NOMO-1 treated with DMSO at 0.1 percent for 48 hours (cell line): ENCODE results near the gene SMIM10L2A.
"Not testable (repeated sequence)": the region's sequence is repeated elsewhere in the genome, so short reads cannot be mapped to it uniquely, and the experiment has no call there.

Experiments used
- DNase-seq: peaks from one replicate; lab custom pipeline; 2025; ENCODE audit not compliant: unreplicated experiment; lab: John Stamatoyannopoulos, UW

SMIM10L2A gene

DNA sequence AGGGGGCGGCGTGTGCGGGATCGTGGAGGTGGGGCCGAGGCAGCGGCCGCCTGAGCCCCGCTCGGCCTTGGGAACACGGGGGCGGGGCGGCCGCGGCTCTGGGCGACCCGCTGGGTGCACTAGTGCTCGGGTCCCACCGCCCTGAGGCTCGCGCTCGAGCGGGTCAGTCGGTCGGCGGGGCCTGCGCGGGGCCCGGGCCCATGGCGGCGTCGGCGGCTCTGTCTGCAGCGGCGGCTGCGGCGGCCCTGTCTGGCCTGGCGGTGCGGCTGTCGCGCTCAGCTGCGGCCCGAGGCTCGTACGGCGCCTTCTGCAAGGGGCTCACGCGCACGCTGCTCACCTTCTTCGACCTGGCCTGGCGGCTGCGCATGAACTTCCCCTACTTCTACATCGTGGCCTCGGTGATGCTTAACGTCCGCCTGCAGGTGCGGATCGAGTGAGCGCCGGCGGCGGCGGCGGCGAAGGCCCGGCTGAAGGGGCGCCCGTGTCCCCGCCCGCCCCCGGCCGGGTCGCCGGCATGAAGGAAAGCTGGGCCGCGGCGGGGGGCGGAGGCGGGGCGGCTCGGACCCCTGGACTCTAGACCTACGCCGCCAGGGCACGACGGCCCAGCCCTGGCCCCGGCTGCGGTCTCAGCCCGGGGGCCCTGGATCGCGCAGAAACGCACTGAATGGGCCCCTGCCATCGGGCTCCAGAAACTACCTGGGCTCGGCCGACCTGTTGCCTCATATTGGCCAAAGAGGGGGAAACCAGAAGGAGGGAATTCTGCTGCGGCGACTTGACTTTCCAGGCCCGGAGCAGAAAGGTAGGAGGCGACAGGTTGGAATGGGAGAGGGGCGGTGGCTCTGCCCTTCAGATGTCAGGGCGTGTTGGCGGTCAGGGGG, at the start of gene SMIM10L2A:
TSS of gene SMIM10L2A (plus strand) at position 13 of the 878 bp plus-strand sequence. CDS start at position 201, 188 bp downstream.
- no peak for DNase-seq

DNA sequence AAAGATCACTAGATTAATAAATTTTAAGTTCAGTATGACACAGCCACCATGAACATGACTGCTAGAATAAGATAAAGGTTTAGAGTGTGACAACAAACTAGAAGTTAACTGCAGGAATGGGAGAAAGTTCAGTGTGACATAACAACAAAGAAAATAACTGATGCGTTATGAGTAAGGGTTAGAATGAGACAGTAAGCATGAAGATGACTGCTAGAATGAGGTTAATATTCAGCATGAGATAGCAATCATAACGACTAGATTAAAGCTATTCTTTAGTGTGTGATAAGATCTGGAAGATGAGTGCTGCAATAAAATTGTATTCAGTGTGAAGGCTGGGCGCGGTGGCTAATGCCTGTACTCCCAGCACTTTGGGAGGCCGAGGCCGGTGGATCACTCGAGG, 48.4 kb upstream of the SMIM10L2A start:
- DNase-seq: no peak

DNA sequence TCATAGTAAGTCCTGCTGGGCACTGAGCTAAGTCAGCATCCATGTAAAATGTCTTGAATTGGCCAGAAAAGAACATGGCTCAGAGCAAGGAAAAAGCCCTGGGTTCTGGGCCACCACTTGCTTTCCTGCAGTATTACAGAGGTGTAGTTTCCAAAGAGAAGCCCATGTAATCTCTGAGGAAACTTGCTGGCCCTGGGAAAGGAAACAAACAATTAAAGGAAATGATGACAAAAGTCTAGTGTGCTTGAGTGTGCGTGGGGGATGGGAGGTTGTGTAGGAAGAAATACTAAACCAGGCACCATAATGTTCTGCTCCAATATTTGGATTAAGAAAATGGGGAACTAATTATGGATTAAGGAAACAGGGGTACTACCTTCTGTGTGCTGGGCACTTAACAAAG, 39.5 kb upstream of the SMIM10L2A start:
- no peak for DNase-seq

DNA sequence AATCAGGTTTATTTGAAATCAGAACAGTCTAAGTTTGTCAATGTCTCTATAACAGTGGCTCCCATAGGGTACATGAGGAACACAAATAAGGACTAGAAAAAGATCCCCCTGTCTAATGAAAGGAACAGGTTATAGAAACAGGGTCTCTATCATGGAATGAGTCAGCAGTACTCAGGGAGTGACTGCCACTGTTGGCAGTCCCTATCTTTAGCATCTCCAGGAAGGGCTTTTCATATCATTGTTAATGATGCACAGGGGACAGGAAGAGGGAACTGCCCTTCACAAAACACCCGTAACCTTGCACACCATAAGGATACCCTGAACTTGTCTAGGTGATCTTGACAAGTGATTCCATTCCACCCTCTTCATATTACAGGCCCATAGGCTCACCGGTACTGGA, 38.5 kb upstream of the SMIM10L2A start:
- no peak for DNase-seq

DNA sequence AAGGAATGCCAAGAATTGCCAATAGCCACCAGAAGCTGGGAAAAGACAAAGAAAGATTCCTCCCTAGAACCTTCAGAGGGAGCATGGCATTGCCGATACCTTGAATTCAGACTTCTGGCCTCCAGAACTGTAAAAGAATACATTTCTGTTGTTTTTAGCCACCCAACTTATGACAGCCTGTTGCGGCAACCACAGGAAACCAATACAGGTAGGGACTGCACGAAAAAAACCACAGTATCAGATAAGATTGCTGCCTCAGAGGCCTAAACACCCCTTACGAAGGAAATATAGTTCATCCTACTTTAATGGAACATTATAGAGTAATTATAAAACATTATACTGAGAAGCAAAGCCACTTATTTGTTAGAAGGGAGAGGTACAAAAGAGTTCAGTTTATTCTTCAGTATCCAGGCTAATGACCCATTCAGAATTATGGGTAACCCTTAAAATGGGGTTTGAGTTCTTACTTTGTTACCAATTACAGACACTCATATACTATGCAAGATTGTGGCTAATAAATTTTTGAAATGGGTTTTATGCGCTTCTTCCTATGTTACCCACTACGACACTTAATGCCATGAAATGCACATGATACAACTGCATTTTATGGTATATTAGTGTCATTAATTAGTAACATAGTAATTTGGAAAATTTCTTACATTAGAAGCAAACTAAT, 37.4 kb upstream of the SMIM10L2A start:
- DNase-seq: no peak

DNA sequence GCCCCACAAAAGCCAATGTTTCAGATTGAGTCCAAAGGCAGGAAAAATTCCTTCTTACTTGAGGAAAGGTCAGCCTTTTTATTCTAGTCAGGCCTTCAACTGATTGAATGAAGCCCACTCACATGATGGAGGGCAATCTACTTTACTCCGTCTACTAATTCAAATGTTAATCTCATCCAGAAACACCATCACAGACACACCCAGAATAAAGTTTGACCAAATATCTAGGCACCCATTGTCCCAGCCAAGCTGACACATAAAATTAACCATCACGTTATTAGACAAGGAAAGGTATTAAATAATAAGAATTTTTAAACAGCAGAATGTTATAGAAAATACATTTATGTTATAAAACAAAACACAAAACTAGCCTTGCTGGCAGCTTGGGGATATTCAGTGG, 32.9 kb upstream of the SMIM10L2A start:
- no peak for DNase-seq

DNA sequence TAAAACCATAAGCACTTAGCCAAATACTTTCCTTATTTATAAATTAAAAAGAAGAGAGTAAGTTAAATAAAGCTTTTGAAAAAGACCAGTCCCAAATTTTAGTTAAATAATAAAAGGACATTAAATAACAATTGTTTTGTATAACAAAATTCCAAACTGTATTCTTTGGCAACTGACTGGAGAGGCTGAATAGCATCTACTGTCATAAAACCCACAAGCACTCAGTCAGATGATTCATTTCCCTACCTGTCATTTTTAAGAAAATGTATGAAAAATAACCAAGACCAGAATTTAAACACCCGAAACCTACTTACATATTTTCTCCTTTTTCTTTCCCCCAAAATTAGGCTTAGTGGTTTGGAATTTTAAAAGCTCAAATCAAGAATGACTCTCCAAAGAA, 32.5 kb upstream of the SMIM10L2A start:
- no peak for DNase-seq

DNA sequence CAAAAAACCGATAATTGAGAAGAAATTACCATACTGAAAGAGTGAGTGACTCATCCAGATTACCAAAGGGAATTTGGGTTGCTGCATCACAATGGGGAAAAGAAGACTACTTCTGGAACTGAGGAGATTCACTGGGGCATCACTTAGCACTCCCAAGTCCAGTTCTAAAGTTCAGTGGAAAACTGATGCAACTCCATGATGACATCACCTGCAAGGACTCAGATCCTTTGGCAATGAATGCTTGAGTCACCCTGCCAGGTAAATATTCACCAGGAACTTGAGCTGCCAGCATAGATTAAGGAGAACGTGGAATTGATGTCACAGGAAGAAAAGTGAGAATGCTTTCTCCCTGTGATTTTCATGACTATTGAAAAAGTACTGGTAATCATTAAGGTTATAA, 32.0 kb upstream of the SMIM10L2A start:
- DNase-seq: no peak

DNA sequence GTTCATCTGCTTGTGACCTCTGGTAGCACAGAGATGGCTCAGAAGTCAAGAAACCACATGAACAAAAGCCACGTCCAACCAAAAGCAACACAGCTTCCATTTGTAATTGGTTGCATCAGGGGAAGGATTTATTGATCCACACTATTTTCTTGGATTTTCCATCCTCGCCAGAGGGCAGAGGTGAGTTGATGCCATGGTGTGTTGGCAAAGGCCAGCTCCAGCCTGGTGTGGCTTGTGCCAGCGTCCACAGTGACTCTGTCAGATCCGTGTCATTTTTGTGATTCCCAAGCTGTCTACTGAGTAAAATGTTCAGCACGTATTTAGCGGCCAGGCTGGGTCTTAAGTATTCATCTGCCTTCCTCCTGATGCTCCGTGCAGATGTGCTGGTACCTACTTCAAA, 30.0 kb upstream of the SMIM10L2A start:
- no peak for DNase-seq

DNA sequence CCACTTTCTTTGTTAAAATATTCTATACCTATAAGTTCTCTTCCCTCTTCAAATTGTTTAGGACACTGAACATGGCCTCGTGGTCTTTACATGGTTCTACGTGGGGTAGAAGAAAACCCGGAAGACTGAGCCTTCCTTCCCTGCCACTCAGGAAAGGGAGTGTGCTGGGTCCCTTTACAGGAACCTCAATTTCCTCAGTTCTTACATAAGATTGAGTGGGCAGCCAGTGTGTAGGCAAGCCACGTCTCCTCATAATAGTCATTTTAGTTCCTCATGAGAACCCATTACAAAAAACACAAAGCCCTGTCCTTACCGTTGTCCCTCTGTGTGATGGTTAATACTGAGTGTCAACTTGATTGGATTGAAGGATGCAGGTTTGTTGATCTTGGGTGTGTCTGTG, 28.7 kb upstream of the SMIM10L2A start:
- no peak for DNase-seq

DNA sequence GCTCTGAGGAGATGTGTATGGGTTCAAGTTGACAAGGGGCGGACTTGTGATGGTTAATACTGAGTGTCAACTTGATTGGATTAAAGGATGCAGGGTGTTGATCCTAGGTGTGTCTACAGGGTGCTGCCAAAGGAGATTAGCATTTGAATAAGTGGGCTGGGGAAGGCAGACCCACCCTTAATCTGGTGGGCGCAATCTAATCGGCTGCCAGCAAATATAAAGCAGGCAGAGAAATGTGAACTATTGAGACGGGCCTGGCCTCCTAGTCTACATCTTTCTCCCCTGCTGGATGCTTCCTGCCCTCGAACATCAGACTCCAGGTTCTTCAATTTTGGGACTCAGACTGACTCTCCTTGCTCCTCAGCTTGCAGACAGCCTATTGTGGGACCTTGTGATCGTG, 26.7 kb upstream of the SMIM10L2A start:
- DNase-seq: no peak

DNA sequence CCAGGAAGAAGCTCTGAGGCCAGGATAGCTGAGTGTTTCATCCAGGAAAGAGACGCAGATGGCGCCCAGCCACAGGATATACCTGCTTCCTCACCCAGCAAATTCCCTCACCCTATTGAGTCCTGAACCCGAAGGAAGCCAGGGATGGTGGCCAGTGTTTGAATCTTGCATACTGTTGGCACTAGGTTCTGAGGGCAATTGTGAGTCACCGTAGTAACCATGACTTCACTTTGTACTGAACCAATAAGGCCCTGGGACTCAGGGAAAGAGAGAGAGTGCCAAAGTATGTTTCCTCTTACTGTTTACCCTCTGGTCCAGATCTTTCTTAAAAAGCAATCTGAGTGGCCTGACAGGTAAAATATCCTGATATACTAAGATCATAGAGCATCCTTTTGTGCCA, 25.6 kb upstream of the SMIM10L2A start:
- no peak for DNase-seq

DNA sequence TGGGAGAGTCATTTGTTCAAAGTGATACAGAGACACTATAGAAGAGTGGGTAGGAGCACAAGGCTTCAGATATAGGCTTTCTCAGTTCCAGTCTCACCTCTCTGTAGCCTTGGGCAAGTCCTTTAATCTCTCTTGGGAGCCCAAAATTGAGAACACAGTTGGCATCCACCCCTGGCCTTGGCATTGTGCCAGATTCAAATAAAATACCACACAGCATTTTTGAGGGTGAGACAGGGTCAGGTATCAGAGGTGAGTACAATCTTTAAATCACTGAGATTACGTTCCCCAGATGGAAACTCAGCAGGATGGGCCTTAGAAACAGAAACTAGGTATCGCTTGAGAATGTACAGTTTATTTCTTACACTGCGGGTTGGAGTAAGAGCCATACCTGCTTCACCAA, 25.2 kb upstream of the SMIM10L2A start:
- DNase-seq: no peak

DNA sequence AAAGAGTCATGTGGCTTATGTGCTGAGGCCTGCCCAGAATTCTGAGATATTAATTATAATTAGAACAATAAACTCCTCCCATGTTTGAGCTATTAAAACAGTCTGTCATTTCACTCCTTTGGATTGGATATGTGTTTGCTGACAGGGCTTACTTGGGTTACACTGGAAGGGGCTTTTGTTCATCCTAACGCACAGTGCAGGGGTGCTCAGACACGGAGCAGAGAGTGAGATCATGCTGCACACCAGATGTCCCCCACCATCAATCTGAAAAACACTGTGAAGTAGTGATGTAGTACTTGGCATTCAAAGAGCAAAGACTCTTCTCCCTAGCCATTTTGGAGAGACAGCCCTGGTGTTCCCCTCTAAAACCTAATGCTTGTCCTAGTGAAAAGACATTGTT, 24.1 kb upstream of the SMIM10L2A start:
- no peak for DNase-seq

DNA sequence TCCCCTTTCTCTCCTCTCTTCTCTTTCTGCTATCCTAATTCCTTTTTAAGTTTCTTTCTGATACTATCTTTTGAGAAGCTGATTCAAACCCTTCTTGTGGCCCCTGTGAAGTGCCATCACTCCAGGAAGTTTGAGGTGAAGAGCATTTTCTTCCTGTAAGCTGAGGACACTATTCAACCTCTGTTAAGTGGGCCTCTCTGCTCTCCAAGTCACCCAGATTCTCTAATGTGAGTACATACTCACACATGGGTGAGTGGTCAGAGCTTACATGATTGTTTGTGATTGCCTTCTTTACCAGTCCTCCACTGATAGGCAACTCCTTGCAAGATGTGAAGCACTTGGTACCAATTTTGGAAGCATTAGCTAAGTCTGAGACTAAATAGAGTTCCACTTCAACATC, 18.4 kb upstream of the SMIM10L2A start:
- DNase-seq: no peak

DNA sequence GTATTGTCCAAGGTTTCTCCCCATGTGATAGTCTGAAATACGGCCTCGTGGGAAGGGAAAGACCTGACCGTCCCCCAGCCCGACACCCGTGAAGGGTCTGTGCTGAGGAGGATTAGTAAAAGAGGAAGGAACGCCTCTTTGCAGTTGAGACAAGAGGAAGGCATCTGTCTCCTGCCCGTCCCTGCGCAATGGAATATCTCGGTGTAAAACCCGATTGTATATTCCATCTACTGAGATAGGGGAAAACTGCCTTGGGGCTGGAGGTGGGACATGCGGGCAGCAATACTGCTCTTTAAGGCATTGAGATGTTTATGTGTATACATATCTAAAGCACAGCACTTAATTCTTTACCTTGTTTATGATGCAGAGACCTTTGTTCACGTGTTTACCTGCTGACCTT, 15.3 kb upstream of the SMIM10L2A start:
- DNase-seq: not testable (repeated sequence)

DNA sequence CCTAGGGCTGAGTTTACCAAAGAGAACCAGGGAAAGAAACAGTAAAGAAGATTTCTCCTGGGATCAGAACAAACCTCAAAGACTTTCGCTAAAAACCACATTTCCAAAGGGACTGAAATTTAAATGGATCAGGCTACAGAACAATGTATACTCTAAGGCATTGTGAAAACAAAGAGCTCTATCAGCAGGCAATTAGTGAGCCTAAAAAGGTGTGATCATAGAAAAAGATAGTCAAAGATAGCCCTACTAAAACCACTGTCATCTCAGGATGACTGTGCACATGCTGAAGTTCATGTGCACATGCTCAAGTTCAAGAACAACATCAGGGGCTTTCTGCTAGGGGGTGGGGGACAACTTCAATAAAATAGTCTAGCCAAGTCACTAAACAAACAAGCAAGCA, 12.9 kb upstream of the SMIM10L2A start:
- DNase-seq: no peak

DNA sequence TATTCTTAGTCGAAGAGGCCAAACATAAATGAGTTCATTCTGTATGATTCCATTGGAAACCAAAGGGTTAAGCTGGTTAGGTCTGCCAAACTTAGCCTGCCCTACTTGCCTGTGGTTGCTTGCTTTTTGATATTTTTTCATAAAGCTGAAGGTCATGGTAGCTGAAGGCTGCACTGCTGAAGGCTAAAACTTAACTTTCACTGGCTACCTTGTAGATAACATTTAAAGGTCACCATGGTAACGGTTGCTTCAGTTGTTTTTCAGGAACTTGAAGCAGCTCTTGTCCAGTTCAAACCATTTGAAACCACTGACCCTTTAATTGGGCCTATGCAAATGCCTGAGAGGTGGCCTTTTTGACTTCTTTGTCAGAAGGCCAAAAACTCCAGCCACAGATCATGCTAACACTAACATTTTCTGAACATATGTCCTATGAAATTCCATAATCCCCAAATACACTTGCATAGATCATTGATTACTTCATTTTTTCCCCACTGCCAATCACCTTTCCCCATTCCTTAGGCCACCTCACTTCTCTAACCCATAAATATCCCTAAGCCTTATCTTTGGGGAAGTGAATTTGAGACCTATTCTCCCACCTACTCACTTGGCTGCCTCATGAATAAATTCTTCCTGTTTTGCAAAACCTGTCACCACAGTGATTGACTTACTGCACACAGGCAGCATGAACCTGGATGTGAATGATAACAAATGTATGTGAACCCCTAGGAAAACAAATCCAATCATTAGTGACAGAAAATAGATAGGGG, 10.7 kb upstream of the SMIM10L2A start:
- peak; percentile 16 for DNase-seq

DNA sequence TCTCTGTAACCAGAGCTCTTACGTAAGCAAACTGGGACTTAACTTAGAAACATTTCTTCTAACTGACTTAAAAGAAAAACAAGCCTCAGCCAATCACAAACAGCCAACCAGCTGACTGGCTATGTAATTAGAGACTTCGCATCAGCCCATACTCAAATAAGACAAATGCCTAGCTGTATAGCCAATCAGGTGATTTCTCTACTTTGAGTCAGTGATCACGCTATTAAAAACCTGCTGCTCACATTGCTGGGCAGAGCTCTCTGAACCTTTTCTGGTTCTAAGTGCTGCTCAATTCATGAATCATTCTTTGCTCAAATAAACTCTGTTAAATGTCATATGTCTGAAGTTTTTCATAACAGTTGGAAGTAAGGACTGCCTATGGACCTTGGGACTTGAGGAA, 9.9 kb upstream of the SMIM10L2A start:
- DNase-seq: no peak

DNA sequence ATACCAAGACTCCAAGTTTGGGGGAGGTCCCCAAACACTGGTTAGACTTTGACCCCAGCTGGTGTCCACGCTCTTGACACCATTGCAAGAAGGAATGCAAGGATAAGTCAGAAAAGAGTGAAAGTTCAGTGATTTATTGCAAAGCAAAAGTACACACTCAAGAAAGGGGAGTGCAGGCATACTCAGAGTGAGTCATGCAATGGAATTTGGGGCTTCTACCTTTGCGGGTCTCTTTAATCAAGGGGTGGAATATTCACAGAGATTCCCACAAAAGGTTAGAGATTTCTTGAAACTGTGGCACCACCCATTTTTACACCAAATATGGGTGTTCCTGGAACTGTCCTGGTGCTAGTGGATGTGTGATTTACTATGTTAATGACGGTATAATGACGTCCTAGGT, 5.2 kb upstream of the SMIM10L2A start:
- DNase-seq: no peak

DNA sequence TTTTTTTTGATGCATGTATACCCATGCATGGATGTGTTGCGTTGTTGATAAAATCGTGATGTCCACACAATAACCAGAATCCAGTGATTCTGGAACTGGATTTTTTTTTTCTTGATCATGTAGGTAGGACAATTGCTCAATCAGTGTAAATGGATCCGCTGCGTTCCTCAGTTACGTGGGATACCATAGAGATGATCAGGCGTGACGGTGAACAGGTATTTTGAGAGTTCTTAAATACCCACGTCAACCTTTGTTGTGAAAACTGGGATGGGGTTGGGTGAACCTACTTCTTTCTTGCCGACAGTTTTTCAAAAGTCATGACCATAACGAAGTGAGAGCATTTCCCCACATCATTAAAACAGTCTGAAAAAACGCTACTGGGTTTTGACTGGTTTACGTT, 913 bp upstream of the SMIM10L2A start:
- no peak for DNase-seq

DNA sequence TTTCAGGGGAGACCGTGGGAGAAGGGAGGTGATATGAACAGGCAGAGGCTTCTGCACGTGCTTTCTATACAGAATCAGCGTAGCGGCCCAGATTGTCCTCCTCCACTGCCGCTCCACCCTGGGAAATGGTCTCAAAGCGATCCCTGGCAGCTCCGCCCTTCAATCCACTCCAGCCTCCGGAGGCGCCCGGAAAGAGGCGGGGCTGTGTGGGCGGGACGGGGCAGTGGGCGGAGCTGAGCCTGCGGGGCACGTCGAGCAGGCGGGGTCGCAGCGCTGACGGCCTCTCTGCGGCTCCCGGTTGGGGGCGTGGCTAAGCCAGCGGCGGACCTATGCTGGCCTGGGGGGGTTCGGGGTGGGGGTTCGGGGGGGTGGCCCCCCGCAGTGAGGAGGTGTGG, 210 bp upstream of the SMIM10L2A start:
- DNase-seq: peak; percentile 36
